PC-9 (cell line): Measurements from ENCODE around the gene NSMCE1. TPM values are rescaled to one million over a fixed set of nuclear protein-coding genes. Genes with fewer than 3 reads are reported as not detected.

ENCODE experiments used
- BruUV-seq: library from RNA; stranded (reverse); fragments of 400-500 nt; replicated peaks from 2 replicates; lab custom pipeline; 2021; lab: Mats Ljungman, UMichigan
- CTCF ChIA-PET: fragments of 300-600 bp; sonication (Branson Sonifier 250); formaldehyde crosslinking; loops from one replicate; lab custom pipeline; 2022; ENCODE audit warnings: antibody characterized with exemption; lab: Charles Lee
- POLR2A ChIA-PET: fragments of 300-600 bp; sonication (Branson Sonifier 250); formaldehyde crosslinking; loops from one replicate; lab custom pipeline; 2022; ENCODE audit warnings: antibody characterized with exemption; ENCODE audit not compliant: unreplicated experiment; lab: Charles Lee
- DNase-seq, 2 experiments: peaks; one replicate each; pipeline versions ENCODE4 v3.0.0 to v3.0.0-alpha.2; 2015 to 2022; ENCODE audit warnings: mixed read lengths in 1 of 2
- H2AFZ ChIP-seq: fragments of 200-600 bp; sonication (generic); 2 replicates; pipeline ENCODE4 v1.8.1; 2017; ENCODE audit warnings: antibody characterized with exemption
- H3F3A ChIP-seq: fragments of 200-600 bp; sonication (generic); 2 replicates; pipeline ENCODE4 v1.8.1; 2017; ENCODE audit warnings: antibody characterized with exemption, mild to moderate bottlenecking, low read depth; ENCODE audit not compliant: insufficient read depth
- H3K27ac ChIP-seq: fragments of 200-600 bp; sonication (generic); 2 replicates; pipeline ENCODE4 v1.6.1; 2016; ENCODE audit warnings: mixed run types
- H3K27me3 ChIP-seq: fragments of 200-600 bp; sonication (generic); 2 replicates; pipeline ENCODE4 v1.6.1; 2016; ENCODE audit warnings: low read depth, mixed run types; ENCODE audit not compliant: insufficient read depth
- H3K36me3 ChIP-seq: fragments of 200-600 bp; sonication (generic); 2 replicates; pipeline ENCODE4 v1.6.1; 2016; ENCODE audit warnings: low read depth, mixed run types
- H3K4me1 ChIP-seq: fragments of 200-600 bp; sonication (generic); replicated peaks from 2 replicates; pipeline ENCODE4 v1.6.1; 2016; ENCODE audit warnings: mixed run types; ENCODE audit not compliant: insufficient read depth
- H3K4me2 ChIP-seq: fragments of 200-600 bp; sonication (generic); 2 replicates; pipeline ENCODE4 v1.6.1; 2017; ENCODE audit warnings: mixed run types
- H3K4me3 ChIP-seq: fragments of 200-600 bp; sonication (generic); 2 replicates; pipeline ENCODE4 v1.6.1; 2016; ENCODE audit warnings: mixed run types
- H3K79me2 ChIP-seq: fragments of 200-600 bp; sonication (generic); 2 replicates; pipeline ENCODE4 v1.6.1; 2017; ENCODE audit warnings: low read depth, mixed run types
- H3K9me2 ChIP-seq: fragments of 200-600 bp; sonication (generic); 2 replicates; pipeline ENCODE4 v1.8.1; 2017; ENCODE audit warnings: mild to moderate bottlenecking; ENCODE audit not compliant: insufficient read depth
- H3K9me3 ChIP-seq: fragments of 200-600 bp; sonication (generic); 2 replicates; pipeline ENCODE4 v1.8.1; 2016; ENCODE audit warnings: low read depth; ENCODE audit not compliant: insufficient read depth
- H4K20me1 ChIP-seq: fragments of 200-600 bp; sonication (generic); 2 replicates; pipeline ENCODE4 v1.8.1; 2017; ENCODE audit not compliant: insufficient read depth
- EZH2 ChIP-seq: fragments of 200-600 bp; sonication (generic); IDR thresholded peaks from 2 replicates; pipeline ENCODE4 v1.8.0; 2017; ENCODE audit warnings: antibody characterized with exemption, low read depth
- intact Hi-C: fragments of 100-400 bp; cut with micrococcal nuclease; formaldehyde crosslinking; loops from one replicate; pipeline ENCODE4 v1.10.0; 2022; ENCODE audit not compliant: unreplicated experiment
- total RNA-seq: library from RNA; stranded (reverse); gene quantifications from 2 replicates; pipeline ENCODE4 v1.2.3, GENCODE V29; 2021
- TF ChIP-seq, protein P1 (sequence below): fragments of 200-600 bp; sonication (generic); conservative IDR thresholded peaks from 2 replicates; pipeline ENCODE4 v1.6.1; 2017; ENCODE audit warnings: mixed run types, antibody characterized with exemption, mild to moderate bottlenecking, moderate library complexity

NSMCE1 gene
- total RNA-seq, 1 experiment from 2014 or later, result 114 TPM

DNA sequence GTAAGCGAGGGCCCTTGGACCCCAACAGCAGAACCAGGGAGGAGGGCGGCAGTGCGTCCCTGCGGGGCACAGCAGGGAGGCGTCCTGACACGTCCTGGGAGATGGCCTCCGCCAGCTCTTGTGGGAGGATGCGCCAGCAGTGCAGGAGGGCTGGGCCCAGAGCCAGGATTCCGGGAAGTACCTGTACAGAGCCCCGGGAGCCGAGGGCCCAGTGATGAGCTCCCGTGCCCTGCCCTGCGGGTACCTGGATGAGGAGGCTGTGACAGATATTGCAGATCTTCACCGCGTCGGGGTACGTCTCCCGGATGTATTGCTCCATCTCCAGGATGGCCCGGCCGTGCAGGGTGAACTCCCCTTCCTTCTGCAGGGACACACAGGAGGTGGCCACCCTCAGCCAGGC is 42.1 kb downstream of the NSMCE1 start:
- Histone ChIP-seq H3K4me3 (no peak overlapping the region), H2AFZ (no peak overlapping the region), H3F3A (no peaks in the 10 kb centered on the region), H3K27ac (no peak overlapping the region), H3K4me2 (no peak overlapping the region), H3K9me3 (no peaks in the 10 kb centered on the region), H3K79me2 (no peaks in the 10 kb centered on the region), H3K4me1 (no peaks in the 10 kb centered on the region), H3K9me2 (no peaks in the 10 kb centered on the region), H3K36me3 (no peaks in the 10 kb centered on the region), H3K27me3 (no peaks in the 10 kb centered on the region), H4K20me1 (no peaks in the 10 kb centered on the region)
- no TSS peak for BruUV-seq
- ChIA-PET CTCF (interaction anchor here (1.6 kb wide), 1 partner anchor 141 kb away, joined by 3 read pairs; no protein-coding TSS in a partner anchor), POLR2A (no interaction called here)
- intact Hi-C loops, result no loop called here
- DNase-seq, result no peak
- no peak for TF ChIP-seq EZH2
- TF ChIP-seq, protein P1, sequence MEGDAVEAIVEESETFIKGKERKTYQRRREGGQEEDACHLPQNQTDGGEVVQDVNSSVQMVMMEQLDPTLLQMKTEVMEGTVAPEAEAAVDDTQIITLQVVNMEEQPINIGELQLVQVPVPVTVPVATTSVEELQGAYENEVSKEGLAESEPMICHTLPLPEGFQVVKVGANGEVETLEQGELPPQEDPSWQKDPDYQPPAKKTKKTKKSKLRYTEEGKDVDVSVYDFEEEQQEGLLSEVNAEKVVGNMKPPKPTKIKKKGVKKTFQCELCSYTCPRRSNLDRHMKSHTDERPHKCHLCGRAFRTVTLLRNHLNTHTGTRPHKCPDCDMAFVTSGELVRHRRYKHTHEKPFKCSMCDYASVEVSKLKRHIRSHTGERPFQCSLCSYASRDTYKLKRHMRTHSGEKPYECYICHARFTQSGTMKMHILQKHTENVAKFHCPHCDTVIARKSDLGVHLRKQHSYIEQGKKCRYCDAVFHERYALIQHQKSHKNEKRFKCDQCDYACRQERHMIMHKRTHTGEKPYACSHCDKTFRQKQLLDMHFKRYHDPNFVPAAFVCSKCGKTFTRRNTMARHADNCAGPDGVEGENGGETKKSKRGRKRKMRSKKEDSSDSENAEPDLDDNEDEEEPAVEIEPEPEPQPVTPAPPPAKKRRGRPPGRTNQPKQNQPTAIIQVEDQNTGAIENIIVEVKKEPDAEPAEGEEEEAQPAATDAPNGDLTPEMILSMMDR, result no peak

DNA sequence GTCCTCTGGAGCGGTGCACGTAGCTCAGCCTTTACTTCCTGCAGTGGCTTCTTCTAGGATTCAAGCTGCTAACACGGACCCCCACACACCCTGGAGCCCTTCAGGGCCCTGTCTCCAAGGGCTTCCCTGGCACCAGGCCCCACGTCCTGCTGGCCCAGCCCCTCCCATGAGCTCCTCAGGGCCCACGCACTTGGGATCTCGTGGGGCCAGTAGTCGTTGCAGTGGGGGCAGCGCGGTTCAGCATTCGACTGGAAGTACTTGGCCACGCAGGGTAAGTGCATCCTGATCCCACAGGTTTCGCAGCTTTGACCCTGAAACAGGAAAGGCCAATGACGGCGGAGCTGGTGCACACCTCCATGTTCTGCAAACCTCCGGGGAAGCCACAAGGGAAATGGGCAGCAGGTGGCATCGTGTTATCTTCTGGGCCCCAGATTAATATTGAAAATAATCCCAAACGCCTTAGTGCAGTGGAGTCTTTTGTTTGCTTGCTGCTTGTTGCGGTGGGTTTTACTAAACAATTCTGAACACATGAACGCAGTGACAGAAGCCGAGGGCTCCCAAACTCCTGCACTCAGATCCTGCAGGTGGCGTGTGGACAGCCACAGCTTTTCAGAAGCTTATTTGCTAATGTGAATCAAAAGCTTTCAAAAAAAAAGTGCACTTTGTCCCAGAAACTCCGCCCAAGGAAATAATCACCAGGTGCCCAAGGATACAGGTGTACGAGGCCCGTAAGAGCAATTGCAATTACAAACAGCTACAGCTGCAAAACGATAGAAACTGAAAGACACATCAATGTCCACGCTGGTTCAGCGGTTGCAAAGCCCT is 42.8 kb downstream of the NSMCE1 start:
- no TSS peak for BruUV-seq
- Histone ChIP-seq H3K4me1 (no peaks in the 10 kb centered on the region), H3K4me2 (no peak overlapping the region), H3K36me3 (no peaks in the 10 kb centered on the region), H2AFZ (no peak overlapping the region), H3K4me3 (no peak overlapping the region), H3K27me3 (no peaks in the 10 kb centered on the region), H3K9me3 (no peaks in the 10 kb centered on the region), H3K79me2 (no peaks in the 10 kb centered on the region), H4K20me1 (no peaks in the 10 kb centered on the region), H3K9me2 (no peaks in the 10 kb centered on the region), H3K27ac (no peak overlapping the region), H3F3A (no peaks in the 10 kb centered on the region)
- DNase-seq, result no peak
- ChIA-PET CTCF (interaction anchor here (1.0 to 1.6 kb wide), 2 partner anchors 46 to 142 kb away, joined by 3 read pairs; no protein-coding TSS in a partner anchor), POLR2A (no interaction called here)
- TF ChIP-seq, protein P1, result no peak; the same call in 1 of the 2 replicates
- no peak for TF ChIP-seq EZH2
- intact Hi-C loops, result no loop called here

DNA sequence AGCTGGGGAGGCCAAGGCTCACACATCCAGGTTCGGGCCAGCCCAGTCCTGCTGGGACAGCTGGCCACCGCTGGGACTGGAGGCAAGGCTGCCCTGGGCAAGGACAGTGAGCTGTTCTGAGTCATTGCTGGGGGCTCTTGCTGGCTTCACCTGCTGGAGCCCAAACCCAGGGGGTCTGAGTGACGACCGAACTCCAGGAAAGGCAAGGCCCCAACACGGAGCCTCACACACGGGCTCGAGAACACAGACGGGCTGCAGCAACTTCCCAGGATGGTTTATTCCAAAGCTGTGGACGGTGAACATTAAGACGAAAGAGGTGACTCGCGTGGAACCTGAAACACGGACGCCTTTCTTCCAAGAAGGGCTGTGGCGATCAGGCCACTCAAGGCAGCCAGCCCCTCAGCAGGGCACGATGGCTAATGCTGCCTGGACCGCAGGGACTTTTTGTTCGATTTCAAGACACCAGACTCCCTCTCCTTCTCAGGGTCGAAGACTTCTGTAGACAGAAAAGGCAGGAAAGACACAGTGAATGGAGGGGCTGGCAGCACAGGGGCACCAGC is 43.8 kb downstream of the NSMCE1 start:
- Histone ChIP-seq H3K9me3 (no peaks in the 10 kb centered on the region), H3K79me2 (no peaks in the 10 kb centered on the region), H3K4me3 (no peak overlapping the region), H3K27me3 (no peaks in the 10 kb centered on the region), H3K27ac (no peak overlapping the region), H3F3A (no peaks in the 10 kb centered on the region), H2AFZ (no peak overlapping the region), H3K4me1 (no peaks in the 10 kb centered on the region), H3K36me3 (no peaks in the 10 kb centered on the region), H3K9me2 (no peaks in the 10 kb centered on the region), H3K4me2 (no peak overlapping the region), H4K20me1 (no peaks in the 10 kb centered on the region)
- TF ChIP-seq EZH2, result no peak
- TF ChIP-seq, protein P1, result no peak
- no TSS peak for BruUV-seq
- POLR2A ChIA-PET, result no interaction called here
- intact Hi-C loops, result no loop called here
- CTCF ChIA-PET, result interaction anchor here (1.0 kb wide), 1 partner anchor 45 kb away, joined by 3 read pairs; no protein-coding TSS in a partner anchor
- DNase-seq, result no peak
